ENCODE results near the gene KCNIP4.

The KCNIP4 gene

DNA sequence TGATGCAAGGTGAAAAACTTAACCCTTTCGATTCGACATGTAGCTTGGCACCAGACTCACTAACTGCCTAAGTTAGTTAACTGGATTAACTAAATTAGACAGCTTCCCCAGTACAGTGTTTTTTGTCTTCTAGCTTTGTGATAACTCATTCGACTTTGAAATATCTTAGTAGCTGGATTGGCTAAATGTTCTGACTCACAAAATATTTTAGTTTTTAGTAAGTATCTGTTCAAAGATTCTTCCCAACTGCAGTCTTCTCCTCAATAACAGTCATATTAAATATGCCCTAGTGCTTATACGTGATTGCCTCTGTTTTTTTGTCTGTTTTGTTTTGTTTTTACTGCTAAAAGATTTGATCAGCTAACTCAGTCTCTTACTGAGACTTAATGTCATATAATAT is 102.9 kb downstream of the KCNIP4 start:
- no peak for DNase-seq (ENCODE audit: low spot score)

DNA sequence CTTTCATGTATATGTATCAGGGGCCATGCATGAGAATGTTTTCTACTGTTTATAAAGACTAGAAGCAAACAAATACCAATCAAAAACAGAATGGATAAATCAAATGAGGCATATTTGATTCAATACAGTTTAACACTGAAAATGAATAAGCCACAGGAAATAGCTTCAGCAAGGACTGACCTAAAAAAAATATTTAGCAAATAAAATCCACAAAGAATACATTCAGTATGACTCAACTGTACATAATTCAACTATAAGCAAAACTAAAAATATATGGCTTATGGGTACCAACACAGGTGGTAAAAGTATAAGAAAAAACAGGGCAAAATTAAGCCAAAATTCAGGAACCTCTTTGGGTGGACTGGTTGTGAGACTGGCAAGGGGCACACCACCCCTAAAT is 112.9 kb downstream of the KCNIP4 start:
- no peak for DNase-seq (ENCODE audit: low spot score)

DNA sequence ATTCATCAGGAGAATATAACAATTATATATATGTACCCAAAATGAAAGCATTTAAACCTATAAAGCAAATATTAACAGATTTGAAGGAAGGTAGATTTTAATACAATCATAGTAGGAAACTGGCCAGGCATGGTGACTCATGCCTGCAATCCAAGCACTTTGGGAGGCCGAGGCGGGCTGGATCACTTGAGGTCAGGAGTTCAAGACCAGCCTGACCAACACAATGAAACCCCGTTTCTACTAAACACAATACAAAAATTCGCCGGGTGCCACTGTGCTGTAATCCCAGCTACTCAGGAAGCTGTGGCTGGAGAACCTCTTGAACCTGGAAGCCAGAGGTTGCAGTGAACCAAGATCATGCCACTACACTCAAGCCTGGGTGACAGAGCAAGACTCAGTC is 118.3 kb downstream of the KCNIP4 start:
- no peak for DNase-seq (ENCODE audit: low spot score)

DNA sequence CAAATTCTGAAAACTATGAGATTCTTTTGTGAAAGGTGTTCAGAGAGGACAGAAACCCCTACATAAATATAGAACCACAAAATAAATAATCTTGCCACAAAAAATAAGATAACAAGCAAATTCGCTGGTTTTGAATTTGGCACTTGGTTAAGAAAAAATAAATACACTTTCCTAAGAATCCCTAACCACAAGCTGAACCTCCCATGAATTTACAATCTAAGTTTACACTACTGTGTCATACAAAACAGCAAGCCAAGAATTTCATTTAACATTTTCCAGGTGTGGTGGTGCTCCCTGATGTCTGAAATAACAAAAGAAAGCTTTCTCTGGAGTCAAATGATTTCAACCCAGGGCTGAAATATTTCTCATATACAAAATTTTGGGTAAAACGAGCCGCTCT is 121.0 kb downstream of the KCNIP4 start:
- DNase-seq (ENCODE audit: low spot score), result no peak

DNA sequence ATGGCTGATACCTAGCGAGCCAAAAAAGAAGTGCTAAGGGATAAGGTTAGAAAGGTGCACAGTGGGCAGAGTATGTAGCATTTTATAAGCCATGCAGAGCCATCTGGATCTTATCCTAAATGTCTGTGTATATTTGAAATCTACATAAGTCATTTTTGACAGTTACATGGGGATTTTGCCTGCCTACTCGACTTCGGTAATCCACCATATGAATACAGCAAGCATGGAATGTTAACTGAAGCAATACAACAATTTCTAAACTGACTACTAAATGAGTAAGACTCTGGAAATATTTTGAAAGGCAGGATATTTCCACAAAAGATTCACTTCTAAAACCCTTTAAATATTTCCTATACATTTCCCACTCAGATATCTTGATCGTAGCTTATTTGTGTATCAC is 122.5 kb downstream of the KCNIP4 start:
- no peak for DNase-seq (ENCODE audit: low spot score)

DNA sequence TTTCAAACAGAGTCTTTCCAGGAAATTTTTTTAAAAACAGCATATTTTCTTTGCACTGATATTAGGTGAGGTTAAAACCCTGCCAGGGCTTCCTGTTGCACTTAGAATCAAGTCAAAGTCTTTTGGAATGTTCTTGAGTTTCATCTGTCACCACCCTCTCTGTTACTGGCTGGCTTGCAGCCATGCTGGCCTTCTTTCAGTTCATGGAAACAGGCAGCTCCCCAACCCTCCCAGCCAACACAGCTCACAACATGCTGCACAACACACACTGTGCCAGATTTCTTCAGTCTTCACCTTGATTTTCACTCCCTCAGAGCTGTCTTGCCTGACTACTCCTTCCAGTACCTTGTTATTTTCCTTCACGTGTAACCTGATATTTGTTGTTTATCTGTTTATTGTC is 129.5 kb downstream of the KCNIP4 start:
- no peak for DNase-seq (ENCODE audit: low spot score)

DNA sequence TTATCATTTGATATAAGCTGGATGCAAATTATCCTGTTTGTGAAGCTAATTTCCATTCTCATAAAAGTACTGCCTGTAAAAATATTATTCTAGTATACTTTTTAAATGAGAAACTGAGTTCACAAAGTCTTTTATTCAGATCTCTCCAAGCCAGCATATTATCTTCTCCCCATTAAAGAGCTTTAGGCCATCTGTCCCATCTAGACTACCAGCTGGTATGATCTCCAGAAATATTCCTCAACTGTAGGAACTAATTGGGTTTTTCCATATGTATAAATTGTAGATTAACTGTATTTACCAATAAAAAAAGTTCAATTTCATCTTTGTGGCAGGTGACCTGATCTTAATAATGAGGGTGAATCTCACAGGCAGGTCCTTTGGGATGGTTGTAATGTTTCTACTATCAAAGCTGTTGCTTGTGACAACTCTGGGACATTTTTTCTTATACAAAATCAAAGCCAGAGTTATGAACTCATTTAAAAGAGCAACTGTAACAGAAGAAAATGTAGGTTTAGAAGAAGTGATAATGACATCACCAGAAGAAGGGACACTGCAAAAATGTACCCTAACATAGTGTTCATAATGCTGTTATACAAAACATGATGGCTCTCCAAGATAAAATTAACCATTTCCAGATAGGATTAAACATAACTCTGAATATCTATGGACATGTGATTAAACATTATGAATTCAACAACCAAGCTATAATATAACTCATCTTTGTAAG is 132.8 kb downstream of the KCNIP4 start:
- no peak for DNase-seq (ENCODE audit: low spot score)

DNA sequence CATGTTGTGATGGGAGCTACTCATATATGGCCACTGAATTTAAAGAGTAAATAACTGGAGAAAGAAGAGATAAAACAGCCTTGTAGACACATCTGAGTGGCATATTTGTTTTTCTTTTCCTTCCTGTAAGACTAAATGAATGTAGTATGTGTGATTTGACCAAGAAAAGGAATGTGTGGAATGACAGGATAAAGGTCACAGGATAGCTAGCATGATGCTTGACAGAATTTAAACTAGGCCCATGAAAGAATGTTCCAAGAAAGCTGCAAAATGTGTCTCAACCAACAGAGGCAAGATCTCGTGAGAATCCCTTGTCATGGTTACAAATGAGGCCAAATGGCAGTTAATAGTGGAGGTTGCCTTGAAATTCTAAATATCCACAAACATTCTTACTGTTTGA is 137.0 kb downstream of the KCNIP4 start:
- DNase-seq (ENCODE audit: low spot score), result no peak

DNA sequence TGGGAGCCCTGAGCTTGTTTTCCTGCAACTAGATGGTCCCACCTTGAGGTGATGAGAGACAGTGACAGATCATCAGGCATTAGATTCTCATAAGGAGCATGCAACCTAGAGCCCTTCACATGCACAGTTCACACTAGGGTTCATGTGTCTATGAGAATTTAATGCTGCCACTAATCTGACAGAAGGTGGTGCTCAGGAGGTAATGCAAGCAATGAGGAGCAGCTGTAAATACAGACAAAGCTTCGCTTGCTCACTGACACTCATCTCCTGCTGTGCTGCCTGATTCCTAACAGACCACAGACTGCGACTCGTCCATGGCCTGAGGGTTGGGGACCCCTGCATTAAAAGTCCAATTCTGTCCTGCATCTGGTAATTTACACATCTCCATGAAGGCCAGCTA is 141.6 kb downstream of the KCNIP4 start:
- DNase-seq (ENCODE audit: low spot score), result no peak

DNA sequence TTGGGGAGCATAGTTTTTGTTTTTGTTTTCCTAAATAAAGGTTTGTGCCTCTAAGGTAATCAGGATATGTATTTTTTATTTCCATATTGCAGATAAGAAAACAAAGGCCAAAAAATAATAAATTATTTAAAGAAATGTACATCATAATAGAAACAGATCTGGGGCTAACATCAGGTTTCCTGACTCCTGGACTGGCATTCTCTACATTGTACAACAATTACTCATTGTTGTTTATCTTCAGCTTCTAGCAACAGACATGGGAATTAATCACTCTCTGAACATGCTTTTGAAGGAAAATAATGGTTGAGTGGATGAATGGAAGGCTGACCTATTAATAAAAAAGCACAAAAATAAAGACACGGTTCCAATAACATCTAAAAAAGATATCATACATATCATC is 146.2 kb downstream of the KCNIP4 start:
- DNase-seq (ENCODE audit: low spot score), result no peak

DNA sequence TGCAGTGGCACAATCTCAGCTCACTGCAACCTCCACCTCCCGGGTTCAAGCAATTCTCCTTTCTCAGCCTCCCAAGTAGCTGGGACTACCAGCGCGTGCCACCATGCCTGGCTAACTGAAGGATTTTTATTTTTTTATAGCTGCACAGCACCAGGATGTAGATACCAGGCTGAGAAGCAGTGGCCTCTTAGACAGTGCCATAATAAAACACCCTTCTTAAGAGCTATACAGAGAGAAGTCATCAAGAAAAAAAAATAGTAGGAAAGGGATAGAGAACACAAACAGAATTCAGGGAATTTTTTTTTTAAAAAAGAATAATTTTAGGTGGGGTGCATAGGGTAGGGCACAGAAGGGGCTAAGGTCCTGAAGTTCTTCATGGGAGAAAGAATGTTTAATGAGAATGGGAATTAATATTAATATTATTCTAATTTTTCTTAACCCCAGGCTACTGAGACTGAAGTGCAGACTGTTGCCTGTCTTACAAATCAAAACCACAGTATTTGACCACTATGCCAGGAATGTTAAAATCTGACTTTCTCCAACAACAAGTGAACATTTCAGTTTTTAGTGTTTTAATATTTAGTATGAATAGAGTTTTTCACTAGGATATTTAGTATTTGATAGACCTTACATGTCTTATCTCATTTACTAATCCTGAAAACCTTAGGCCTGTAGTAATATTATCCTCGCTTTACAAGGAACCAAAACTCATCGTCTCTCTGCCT is 146.7 kb downstream of the KCNIP4 start:
- DNase-seq (ENCODE audit: low spot score), result no peak

DNA sequence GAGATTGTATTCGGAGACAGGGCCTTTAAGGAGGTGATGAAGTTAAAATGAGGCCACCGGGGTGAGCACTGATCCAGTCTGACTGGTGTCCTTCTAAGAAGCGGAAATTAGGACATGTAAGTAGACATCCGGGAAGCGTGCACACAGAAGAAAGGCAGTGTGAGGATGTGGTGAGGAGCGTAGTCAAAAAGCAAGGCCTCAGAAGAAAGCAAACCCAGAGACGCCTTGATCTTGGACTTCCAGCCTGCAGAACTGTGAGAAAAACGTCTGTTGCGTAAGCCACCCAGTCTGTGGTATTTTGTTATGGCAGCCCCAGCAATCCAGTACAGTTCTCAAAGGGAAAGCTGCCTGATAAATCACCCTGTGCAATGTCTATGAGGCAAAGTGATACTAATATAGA is 153.5 kb downstream of the KCNIP4 start:
- peak; percentile 8 for DNase-seq (ENCODE audit: low spot score)

DNA sequence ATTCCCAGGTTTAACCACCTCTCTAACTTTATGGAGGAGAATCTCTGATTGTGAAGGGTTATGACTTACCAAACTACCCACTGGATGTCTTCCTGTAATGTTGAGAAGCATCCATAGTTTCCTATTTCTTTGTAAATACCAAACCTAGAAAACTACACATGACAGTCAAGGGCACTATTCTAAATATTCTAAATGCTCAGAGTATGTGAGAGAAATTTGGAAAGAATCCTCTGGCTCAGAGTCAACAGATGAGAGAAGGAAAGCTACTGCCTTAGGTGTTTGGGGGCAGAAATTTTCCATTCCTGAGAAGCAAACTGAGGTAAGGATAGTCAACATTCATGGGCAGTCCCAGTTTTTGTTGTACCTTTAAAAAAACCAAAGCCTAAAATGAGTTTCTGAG is 155.8 kb downstream of the KCNIP4 start:
- DNase-seq (ENCODE audit: low spot score), result no peak

DNA sequence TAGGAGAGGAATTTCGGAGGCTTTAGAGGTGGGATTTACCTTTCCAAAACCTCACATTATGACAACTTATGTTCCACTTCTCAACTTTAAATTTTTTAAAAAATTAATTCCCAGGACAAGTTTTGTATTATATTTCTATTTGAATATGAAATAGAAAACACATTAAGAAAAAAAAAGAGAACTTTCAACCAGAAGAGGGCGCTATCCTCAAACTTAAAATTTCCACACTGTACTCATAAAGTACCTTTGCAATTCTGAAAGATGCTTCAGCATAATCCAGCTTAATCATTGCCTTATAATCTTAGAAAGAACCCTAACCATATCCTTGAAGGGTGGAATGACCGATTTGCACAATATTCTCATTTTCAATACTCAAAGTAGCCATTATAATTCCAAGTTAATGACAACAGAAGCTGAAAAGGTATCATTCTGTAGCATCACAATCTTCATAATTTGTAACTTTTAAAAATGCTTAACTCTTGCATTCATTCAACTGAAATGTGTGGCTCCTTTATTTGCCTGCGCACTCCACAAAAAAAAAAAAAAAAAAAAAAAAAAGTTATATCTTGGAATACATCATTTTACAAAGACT is 158.0 kb downstream of the KCNIP4 start:
- DNase-seq (ENCODE audit: low spot score), result peak; percentile 19

DNA sequence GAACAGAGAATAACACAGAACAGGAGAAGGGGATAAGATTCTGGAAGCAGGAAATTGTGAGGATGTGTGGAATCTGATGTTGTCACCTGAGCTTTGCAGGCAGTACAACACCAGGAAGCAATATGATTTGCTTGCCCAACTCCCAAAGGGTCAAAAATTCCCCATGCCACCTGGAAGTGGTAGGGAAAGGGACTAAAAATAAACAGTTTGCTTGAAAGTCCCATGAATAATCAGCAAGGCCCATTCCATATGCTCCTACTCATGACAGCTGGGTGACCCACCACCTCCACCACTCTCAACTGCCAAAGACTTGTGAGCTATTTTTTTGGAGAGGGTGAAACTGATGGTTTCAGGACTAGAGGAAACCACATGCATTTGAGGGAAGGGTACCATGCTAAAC is 168.4 kb downstream of the KCNIP4 start:
- DNase-seq (ENCODE audit: low spot score), result no peak

DNA sequence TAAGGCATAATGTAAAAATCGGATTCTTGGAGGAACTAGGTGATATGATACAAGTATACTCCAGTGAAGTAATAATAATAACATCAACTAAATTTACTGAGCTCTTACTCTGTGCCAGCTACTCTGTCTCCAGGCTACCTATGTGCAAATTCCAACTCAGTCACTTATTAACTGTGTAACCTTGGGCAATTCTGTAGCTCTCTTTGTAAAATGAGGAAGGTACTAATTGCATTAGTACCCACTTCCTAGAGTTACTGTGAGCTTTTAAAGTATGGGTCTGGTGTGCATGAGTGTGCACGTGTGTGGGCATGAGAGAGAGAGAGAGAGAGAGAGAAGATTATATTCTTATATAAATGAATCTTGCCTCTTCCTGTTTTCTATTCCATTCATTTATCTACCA is 169.9 kb downstream of the KCNIP4 start:
- no peak for DNase-seq (ENCODE audit: low spot score)

DNA sequence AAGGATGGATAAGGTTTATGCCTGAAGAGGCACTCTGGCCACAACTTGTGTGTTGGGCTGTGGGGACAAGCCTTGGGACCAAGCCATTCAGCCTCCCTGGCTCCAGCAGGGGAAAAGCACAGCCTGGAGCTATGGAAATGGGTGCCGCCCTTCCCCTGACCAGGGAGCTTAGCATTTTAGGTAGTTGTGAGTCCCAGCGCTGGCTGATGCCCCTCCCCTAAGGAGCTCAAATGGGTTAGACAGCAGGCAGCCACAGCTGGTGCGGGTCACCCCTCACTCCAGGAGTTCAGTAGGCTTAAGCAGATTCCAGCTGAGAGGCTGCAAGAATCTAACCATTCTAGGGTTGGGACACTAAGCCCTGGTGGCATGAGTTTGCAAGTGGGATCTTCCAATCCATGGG is 172.9 kb downstream of the KCNIP4 start:
- DNase-seq (ENCODE audit: low spot score), result no peak

DNA sequence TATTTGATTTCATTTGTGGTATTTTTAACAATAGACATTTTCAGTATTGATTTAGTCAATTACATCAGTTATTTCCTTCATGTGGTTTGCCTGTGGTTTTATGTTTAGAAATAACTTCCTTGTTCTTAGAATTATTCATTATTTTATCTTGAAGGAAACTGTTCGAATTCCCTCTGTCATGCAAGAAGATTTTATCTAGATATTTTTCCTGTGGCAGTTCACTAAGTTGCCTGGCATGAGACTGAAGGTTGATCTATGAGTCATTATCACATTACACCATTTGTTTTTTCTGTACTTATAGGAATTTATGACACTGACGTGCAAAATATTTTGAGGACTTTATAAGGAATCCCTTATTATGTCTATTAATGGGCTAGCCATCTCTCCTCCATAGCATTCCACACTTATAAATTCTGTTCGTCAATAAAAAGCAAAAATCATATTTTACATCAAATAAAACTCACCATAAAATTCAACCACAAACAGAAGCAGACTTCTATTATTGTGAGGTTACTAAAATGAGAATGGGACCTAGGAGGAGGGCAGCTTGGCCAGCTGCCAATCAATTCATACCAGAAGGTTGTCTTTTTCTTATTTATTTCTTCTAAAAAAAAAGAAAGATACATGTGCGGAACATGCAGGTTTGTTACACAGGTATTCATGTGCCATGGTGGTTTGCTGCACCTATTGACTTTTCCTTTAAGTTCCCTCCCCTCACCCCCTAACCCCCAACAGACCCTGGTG is 179.0 kb downstream of the KCNIP4 start:
- DNase-seq (ENCODE audit: low spot score), result no peak

DNA sequence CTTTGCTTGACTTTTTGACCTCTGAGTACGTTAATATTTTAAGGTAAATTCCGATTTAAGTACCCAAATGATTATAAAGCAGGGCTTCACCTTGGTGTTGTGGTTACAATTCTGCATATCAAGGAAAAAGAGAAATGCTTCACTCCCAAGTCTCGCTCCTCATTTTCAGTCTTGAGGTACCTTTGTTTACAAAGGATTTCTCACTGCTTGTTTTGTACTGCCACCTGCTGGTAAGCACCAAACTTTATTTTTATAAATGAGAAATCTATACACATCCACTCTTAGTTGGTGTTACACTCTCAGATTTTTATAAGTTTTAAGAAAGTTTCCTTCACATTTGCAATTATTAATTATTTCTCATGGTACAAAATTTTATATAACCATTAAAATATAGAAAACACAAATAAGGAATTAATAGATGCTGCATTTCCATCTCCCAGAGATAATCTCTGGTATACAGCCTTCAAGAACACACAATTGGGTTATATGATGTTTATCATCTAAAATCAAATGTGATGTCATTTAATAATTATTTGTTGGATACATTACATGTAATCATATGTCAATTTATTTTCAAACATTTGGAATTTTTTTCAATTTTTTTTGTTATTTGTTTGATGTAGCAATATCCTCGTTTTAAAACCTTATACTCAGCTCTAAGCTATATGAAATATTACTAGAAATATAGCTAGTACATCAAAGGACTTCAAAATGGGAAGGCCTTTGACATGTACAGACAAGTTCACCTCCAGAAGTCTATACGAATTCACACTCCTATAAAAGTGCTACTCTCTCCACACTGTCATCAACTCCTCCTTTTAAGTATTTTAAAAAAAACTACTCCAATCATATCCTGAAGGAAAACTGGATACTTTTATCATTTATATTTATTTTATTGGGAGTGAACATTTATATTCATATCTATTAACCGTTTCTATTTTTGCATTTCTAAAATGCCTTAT is 179.9 kb downstream of the KCNIP4 start:
- peak; percentile 33 for DNase-seq (ENCODE audit: low spot score)

DNA sequence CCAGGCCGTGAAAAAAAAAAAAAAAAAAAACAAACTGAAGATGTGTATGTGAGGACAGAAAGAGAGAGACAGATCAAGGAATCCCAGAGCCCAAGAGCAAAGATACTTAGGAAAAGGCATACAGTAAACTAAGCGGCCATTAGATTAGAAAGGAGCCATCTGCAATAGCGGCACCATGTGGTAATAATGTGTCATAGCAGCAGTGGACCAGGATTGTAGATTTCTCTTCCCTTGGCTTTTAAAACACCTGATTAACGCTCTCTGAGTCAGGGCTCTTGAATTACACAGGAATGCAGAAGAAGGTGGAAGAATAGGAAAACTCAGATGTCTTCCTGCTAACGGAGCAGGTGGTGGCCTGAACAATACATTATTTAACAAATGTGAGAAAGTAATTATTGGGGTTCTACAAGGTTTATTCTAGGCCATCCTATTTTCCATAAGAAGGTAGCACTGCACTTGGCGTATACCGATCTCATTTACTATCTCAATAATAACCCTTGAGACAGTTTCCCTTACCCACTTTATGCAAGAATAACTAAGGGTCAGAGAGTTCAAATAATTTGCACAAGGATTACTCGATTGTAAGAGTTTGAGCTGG is 182.7 kb downstream of the KCNIP4 start:
- DNase-seq (ENCODE audit: low spot score), result peak; percentile 31

DNA sequence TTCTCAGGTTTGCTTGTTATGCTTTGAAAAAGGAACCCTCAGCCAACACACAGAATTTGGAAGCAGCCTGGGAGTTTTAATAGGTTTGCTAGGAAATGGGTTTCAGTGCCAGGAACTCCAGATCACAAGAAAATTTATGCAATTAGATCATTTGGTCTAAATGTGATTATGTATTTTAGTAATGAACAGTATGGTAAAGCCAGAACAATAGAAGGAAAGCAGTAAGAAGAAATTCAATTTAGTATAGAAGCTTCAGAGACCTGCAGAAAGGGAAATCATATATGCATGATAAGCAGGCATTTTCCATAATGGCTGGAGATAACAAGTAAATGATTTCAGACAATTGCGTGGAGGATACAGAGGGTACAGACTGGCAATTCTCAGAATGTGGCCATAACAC is 184.7 kb downstream of the KCNIP4 start:
- DNase-seq (ENCODE audit: low spot score), result no peak
